Fibroblast of lung (primary cell): ENCODE measurements around the gene COL18A1. TPM values are rescaled to one million over a fixed set of nuclear protein-coding genes. Genes with fewer than 3 reads are reported as not detected.

ENCODE experiments used
- DNase-seq, 2 donors: peaks; one replicate each; pipeline versions ENCODE4 v3.0.0 to v3.0.0-alpha.2; 2010; ENCODE audit warnings: low read depth in 2 of 2
- H2AFZ ChIP-seq: 2 replicates; pipeline ENCODE4 v1.5.1; 2012; ENCODE audit warnings: low read length, control low read depth, inconsistent platforms
- H3K27ac ChIP-seq: 2 replicates; pipeline ENCODE4 v1.5.1; 2011; ENCODE audit warnings: low read length, control low read depth; ENCODE audit not compliant: insufficient read depth
- H3K27me3 ChIP-seq: 2 replicates; pipeline ENCODE4 v1.5.1; 2011; ENCODE audit warnings: mild to moderate bottlenecking, low read length; ENCODE audit not compliant: control insufficient read depth, insufficient read depth
- H3K36me3 ChIP-seq: 2 replicates; pipeline ENCODE4 v1.5.1; 2011; ENCODE audit warnings: low read length; ENCODE audit not compliant: control insufficient read depth, insufficient read depth
- H3K4me1 ChIP-seq: 2 replicates; pipeline ENCODE4 v1.5.1; 2011; ENCODE audit warnings: low read length; ENCODE audit not compliant: control insufficient read depth, insufficient read depth; ENCODE audit errors: extremely low read depth
- H3K4me2 ChIP-seq: 2 replicates; pipeline ENCODE4 v1.5.1; 2011; ENCODE audit warnings: low read length, control low read depth; ENCODE audit not compliant: insufficient read depth; ENCODE audit errors: extremely low read depth
- H3K4me3 ChIP-seq, 4 experiments: fragments of 200-600 bp in 1 of 4; sonication (generic) in 1 of 4; replicated peaks in 1 of 4; 2 replicates each; pipeline ENCODE4 v1.5.1; 2011 to 2016; ENCODE audit warnings: low read length in 4 of 4, low read depth in 3 of 4, mild to moderate bottlenecking in 3 of 4, control low read depth in 2 of 4, inconsistent platforms in 1 of 4, mixed read lengths in 1 of 4; ENCODE audit not compliant: insufficient read depth in 1 of 4; ENCODE audit errors: control extremely low read depth in 1 of 4
- H3K79me2 ChIP-seq: 2 replicates; pipeline ENCODE4 v1.5.1; 2012; ENCODE audit warnings: mild to moderate bottlenecking, low read length, inconsistent platforms; ENCODE audit not compliant: control insufficient read depth, insufficient read depth
- H3K9ac ChIP-seq: 2 replicates; pipeline ENCODE4 v1.5.1; 2011; ENCODE audit warnings: mild to moderate bottlenecking, low read length, control low read depth; ENCODE audit not compliant: insufficient read depth
- H3K9me3 ChIP-seq: 2 replicates; pipeline ENCODE4 v1.5.1; 2012; ENCODE audit warnings: low read depth, low read length; ENCODE audit not compliant: control insufficient read depth, insufficient read depth
- H4K20me1 ChIP-seq: 2 replicates; pipeline ENCODE4 v1.5.1; 2011; ENCODE audit warnings: low read length; ENCODE audit not compliant: control insufficient read depth, insufficient read depth; ENCODE audit errors: extremely low read depth
- CTCF ChIP-seq, 2 donors: IDR thresholded peaks in 1 of 2; conservative IDR thresholded peaks in 1 of 2; 1 replicate in 1 of 2; 2 replicates in 1 of 2; pipeline ENCODE4 v1.5.1; 2011 to 2012; ENCODE audit warnings: low read length in 2 of 2, control low read depth in 1 of 2, inconsistent platforms in 1 of 2, low read depth in 1 of 2, mild to moderate bottlenecking in 1 of 2
- EZH2 ChIP-seq: IDR thresholded peaks from 2 replicates; pipeline ENCODE4 v1.5.1; 2012; ENCODE audit warnings: low read length, control low read depth, mild to moderate bottlenecking; ENCODE audit errors: missing control alignments
- polyA plus RNA-seq, 2 donors: library from polyadenylated mRNA; depleted of rRNA in 1 of 2; stranded (reverse) in 1 of 2; unstranded in 1 of 2; fragments of >200 nt; gene quantifications; 2 replicates each; pipeline ENCODE4 v1.2.1, GENCODE V29; 2011 to 2012; ENCODE audit warnings: missing spikeins in 1 of 2
- total RNA-seq: library from RNA; depleted of rRNA; stranded (reverse); fragments of >200 nt; gene quantifications from 2 replicates; pipeline ENCODE4 v1.2.1, GENCODE V29; 2014

The COL18A1 gene
- total and polyA plus RNA-seq, 2 donors (not counting 1 experiment from before 2014, with no cell fraction given): 24.3 to 38.8 TPM

DNA sequence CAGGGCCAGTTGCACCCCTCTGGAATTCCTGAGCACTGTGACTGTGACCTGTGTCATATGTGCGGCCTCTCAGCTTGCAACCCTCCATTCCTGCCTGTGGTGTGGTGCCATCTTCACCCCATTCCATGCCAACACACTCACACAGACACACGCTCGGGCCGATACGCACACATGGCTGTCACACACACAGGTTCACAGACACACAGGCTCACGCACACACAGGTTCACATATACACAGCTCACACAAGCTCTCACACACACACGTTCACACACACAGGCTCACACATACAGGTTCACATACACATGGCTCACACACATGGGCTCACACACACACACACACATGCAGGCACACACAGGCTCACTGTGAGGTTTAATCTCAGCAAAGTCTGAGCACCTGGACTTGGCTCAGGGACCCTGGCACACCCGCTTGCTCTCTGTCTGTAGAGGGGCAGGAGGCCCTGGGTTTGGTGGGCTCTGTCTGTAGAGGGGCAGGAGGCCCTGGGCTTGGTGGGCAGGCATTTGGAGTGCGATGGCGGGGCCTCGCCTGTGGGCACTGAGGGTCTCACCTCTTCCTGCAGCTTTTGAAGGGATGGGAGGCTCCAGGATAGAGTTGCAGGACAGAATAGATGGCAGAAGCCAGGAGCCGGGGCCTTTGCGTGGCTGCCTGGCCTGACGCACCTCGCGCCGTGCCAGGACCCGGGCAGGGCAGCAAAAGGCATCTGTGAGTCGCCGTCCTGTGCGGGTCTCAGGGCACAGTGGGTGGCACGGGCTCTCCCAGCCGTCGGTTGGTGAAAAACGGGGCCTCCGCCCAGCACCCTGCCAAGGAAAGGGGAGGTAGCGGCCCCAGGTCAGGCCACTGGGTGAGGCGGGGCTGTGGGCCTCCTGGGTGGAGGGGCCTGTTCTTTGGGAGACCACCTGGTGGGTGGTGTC, 17.1 kb downstream of the COL18A1 start:
- DNase-seq: no peak
- H3K4me1 ChIP-seq: peaks cover under 1% of the 10 kb centered on the region
- no peak overlapping the region for H2AFZ ChIP-seq
- H3K27ac ChIP-seq: no peak overlapping the region
- H3K9ac ChIP-seq: no peak overlapping the region
- H3K4me3 ChIP-seq: no peak overlapping the region
- peaks cover 3% of the 10 kb centered on the region for H3K79me2 ChIP-seq
- no peaks in the 10 kb centered on the region for H3K9me3 ChIP-seq
- no peak overlapping the region for H3K4me2 ChIP-seq
- no peaks in the 10 kb centered on the region for H4K20me1 ChIP-seq
- H3K36me3 ChIP-seq: peaks cover 1% of the 10 kb centered on the region
- no peaks in the 10 kb centered on the region for H3K27me3 ChIP-seq
- TF ChIP-seq EZH2 (no peak), CTCF (conservative IDR thresholded peaks at IDR 0.05 in 1 of 2, IDR thresholded peaks at IDR 0.05 in 1 of 2; ENCODE audit: low read depth in 1 of 2, low read length in 2 of 2) (no peak)

DNA sequence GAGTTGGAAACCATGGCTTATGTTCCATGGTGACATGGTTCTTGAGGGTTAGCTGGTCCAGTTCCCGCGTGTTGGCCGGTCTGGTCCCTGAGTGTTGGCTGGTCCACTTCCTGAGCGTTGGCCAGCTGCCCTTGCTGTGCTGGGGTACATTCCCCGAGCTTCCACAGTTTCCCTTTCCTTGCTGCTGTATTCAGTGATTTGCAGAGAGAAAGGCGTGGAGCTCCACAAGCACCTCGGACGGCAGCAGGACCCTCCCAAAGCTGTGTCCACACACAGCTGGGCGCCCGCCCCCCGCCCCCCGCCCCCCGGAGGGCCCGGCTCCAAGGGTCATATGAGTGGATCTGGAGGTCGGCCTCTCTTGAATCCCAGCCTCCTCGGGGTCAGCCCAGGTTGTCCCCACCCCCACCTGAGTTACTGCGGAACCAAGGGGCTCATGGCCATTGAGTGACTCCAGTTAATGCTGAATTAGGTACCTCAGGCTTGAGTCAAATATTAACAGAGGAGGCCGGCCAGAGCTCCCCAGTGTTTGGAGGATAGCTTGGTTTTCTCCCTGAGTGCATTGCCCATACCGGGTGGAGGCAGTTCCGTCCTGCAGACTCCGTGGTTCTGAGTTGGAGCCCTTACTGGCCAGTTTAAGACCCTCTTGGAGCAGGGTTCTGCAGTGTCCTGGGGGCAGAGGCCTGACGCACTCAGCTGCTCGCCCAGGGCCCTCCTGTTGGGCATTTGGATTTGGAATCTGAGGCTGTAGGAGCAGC, 18.4 kb downstream of the COL18A1 start:
- Histone ChIP-seq H3K27ac (no peak overlapping the region), H3K4me1 (peaks cover 10% of the 10 kb centered on the region), H3K79me2 (peaks cover 3% of the 10 kb centered on the region), H3K4me3 (no peak overlapping the region), H2AFZ (no peak overlapping the region), H3K9me3 (no peaks in the 10 kb centered on the region), H3K36me3 (peaks cover 1% of the 10 kb centered on the region), H3K4me2 (no peak overlapping the region), H4K20me1 (no peaks in the 10 kb centered on the region), H3K9ac (no peak overlapping the region), H3K27me3 (no peaks in the 10 kb centered on the region)
- DNase-seq: no peak
- no peak for TF ChIP-seq EZH2
- no peak for TF ChIP-seq CTCF (conservative IDR thresholded peaks at IDR 0.05 in 1 of 2, IDR thresholded peaks at IDR 0.05 in 1 of 2; ENCODE audit: low read depth in 1 of 2, low read length in 2 of 2)
